GM23338 (cell line): ENCODE measurements around the gene ABL2.

Experiments used
- CREB1 ChIP-seq: fragments of 250-450 bp; sonication (Bioruptor Pico); IDR thresholded peaks from 2 replicates; pipeline ENCODE4 v1.5.0; 2020; ENCODE audit warnings: low read depth, mild to moderate bottlenecking, moderate library complexity
- EZH2 ChIP-seq: fragments of 200-600 bp; sonication (generic); IDR thresholded peaks from one replicate; pipeline ENCODE4 v1.8.0; 2017; ENCODE audit warnings: antibody characterized with exemption, mild to moderate bottlenecking, low read depth; ENCODE audit not compliant: unreplicated experiment
- EZH2phosphoT487 ChIP-seq: fragments of 200-600 bp; sonication (generic); IDR thresholded peaks from one replicate; pipeline ENCODE4 v1.8.1; 2018; ENCODE audit warnings: antibody characterized with exemption; ENCODE audit not compliant: unreplicated experiment
- JUNB ChIP-seq: IDR thresholded peaks from one replicate; pipeline ENCODE4 v1.6.1; 2016; ENCODE audit warnings: antibody characterized with exemption; ENCODE audit not compliant: unreplicated experiment
- NANOG ChIP-seq: IDR thresholded peaks from 2 replicates; pipeline ENCODE4 v1.6.1; 2016; ENCODE audit warnings: antibody characterized with exemption, borderline replicate concordance
- POLR2AphosphoS5 ChIP-seq: IDR thresholded peaks from 2 replicates; pipeline ENCODE4 v1.6.1; 2016; ENCODE audit warnings: antibody characterized with exemption, low read depth
- ZNF114 ChIP-seq: fragments of 250-450 bp; sonication (Bioruptor Pico); IDR thresholded peaks from 2 replicates; pipeline ENCODE4 v1.5.0; 2020; ENCODE audit warnings: mild to moderate bottlenecking, moderate library complexity
- ZNF331 ChIP-seq: fragments of 250-450 bp; sonication (Bioruptor Pico); IDR thresholded peaks from 2 replicates; pipeline ENCODE4 v1.5.0; 2020; ENCODE audit warnings: low read depth, mild to moderate bottlenecking, moderate library complexity
- TF ChIP-seq, protein P1 (sequence below), 2 experiments: fragments of 200-600 bp in 1 of 2; sonication (generic) in 1 of 2; conservative IDR thresholded peaks; 2 replicates each; pipeline versions ENCODE4 v1.5.1 to v1.6.1; 2016 to 2017; ENCODE audit warnings: antibody characterized with exemption in 2 of 2, low read depth in 2 of 2, mild to moderate bottlenecking in 2 of 2, moderate library complexity in 1 of 2
- TF ChIP-seq, protein P2 (sequence below): IDR thresholded peaks from one replicate; pipeline ENCODE4 v1.6.1; 2018; ENCODE audit warnings: antibody characterized with exemption; ENCODE audit not compliant: unreplicated experiment
- TF ChIP-seq, protein P3 (sequence below): IDR thresholded peaks from 2 replicates; pipeline ENCODE4 v1.6.1; 2016; ENCODE audit warnings: antibody characterized with exemption
- TF ChIP-seq, protein P4 (sequence below): fragments of 250-450 bp; sonication (Bioruptor Pico); IDR thresholded peaks from 2 replicates; pipeline ENCODE4 v1.5.0; 2020; ENCODE audit warnings: mild to moderate bottlenecking, moderate library complexity

DNA sequence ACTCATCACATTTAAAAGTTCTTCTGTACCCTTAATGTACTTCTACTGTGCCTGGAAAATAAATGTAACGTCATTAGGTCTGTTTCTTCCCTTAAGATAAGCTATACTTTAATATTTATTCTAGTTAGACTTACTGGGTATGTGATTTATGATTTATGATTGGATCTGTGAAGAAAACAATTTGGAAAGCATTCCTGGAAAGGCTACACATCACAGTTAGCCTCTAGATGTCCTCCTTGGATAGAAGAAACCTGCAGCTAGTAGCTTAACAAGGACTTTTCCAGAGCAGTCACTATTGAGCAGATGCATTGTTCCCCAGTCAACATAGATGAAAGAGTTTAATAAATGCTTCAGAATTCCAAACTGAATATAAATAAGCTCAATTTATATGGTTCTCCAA lies 22.2 kb upstream of the ABL2 start:
- TF ChIP-seq, protein P1, sequence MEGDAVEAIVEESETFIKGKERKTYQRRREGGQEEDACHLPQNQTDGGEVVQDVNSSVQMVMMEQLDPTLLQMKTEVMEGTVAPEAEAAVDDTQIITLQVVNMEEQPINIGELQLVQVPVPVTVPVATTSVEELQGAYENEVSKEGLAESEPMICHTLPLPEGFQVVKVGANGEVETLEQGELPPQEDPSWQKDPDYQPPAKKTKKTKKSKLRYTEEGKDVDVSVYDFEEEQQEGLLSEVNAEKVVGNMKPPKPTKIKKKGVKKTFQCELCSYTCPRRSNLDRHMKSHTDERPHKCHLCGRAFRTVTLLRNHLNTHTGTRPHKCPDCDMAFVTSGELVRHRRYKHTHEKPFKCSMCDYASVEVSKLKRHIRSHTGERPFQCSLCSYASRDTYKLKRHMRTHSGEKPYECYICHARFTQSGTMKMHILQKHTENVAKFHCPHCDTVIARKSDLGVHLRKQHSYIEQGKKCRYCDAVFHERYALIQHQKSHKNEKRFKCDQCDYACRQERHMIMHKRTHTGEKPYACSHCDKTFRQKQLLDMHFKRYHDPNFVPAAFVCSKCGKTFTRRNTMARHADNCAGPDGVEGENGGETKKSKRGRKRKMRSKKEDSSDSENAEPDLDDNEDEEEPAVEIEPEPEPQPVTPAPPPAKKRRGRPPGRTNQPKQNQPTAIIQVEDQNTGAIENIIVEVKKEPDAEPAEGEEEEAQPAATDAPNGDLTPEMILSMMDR (conservative IDR thresholded peaks at IDR 0.05; ENCODE audit: low read depth in 2 of 2), result peak; percentile 56 to 65
- TF ChIP-seq, protein P2, sequence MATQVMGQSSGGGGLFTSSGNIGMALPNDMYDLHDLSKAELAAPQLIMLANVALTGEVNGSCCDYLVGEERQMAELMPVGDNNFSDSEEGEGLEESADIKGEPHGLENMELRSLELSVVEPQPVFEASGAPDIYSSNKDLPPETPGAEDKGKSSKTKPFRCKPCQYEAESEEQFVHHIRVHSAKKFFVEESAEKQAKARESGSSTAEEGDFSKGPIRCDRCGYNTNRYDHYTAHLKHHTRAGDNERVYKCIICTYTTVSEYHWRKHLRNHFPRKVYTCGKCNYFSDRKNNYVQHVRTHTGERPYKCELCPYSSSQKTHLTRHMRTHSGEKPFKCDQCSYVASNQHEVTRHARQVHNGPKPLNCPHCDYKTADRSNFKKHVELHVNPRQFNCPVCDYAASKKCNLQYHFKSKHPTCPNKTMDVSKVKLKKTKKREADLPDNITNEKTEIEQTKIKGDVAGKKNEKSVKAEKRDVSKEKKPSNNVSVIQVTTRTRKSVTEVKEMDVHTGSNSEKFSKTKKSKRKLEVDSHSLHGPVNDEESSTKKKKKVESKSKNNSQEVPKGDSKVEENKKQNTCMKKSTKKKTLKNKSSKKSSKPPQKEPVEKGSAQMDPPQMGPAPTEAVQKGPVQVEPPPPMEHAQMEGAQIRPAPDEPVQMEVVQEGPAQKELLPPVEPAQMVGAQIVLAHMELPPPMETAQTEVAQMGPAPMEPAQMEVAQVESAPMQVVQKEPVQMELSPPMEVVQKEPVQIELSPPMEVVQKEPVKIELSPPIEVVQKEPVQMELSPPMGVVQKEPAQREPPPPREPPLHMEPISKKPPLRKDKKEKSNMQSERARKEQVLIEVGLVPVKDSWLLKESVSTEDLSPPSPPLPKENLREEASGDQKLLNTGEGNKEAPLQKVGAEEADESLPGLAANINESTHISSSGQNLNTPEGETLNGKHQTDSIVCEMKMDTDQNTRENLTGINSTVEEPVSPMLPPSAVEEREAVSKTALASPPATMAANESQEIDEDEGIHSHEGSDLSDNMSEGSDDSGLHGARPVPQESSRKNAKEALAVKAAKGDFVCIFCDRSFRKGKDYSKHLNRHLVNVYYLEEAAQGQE, result no peak
- TF ChIP-seq POLR2AphosphoS5 (no peak), EZH2 (no peak), EZH2phosphoT487 (no peak), ZNF331 (no peak), NANOG (no peak), ZNF114 (CRISPR knock-in tag) (no peak), JUNB (no peak), CREB1 (no peak)
- TF ChIP-seq, protein P3, sequence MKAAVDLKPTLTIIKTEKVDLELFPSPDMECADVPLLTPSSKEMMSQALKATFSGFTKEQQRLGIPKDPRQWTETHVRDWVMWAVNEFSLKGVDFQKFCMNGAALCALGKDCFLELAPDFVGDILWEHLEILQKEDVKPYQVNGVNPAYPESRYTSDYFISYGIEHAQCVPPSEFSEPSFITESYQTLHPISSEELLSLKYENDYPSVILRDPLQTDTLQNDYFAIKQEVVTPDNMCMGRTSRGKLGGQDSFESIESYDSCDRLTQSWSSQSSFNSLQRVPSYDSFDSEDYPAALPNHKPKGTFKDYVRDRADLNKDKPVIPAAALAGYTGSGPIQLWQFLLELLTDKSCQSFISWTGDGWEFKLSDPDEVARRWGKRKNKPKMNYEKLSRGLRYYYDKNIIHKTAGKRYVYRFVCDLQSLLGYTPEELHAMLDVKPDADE, result no peak
- TF ChIP-seq, protein P4, sequence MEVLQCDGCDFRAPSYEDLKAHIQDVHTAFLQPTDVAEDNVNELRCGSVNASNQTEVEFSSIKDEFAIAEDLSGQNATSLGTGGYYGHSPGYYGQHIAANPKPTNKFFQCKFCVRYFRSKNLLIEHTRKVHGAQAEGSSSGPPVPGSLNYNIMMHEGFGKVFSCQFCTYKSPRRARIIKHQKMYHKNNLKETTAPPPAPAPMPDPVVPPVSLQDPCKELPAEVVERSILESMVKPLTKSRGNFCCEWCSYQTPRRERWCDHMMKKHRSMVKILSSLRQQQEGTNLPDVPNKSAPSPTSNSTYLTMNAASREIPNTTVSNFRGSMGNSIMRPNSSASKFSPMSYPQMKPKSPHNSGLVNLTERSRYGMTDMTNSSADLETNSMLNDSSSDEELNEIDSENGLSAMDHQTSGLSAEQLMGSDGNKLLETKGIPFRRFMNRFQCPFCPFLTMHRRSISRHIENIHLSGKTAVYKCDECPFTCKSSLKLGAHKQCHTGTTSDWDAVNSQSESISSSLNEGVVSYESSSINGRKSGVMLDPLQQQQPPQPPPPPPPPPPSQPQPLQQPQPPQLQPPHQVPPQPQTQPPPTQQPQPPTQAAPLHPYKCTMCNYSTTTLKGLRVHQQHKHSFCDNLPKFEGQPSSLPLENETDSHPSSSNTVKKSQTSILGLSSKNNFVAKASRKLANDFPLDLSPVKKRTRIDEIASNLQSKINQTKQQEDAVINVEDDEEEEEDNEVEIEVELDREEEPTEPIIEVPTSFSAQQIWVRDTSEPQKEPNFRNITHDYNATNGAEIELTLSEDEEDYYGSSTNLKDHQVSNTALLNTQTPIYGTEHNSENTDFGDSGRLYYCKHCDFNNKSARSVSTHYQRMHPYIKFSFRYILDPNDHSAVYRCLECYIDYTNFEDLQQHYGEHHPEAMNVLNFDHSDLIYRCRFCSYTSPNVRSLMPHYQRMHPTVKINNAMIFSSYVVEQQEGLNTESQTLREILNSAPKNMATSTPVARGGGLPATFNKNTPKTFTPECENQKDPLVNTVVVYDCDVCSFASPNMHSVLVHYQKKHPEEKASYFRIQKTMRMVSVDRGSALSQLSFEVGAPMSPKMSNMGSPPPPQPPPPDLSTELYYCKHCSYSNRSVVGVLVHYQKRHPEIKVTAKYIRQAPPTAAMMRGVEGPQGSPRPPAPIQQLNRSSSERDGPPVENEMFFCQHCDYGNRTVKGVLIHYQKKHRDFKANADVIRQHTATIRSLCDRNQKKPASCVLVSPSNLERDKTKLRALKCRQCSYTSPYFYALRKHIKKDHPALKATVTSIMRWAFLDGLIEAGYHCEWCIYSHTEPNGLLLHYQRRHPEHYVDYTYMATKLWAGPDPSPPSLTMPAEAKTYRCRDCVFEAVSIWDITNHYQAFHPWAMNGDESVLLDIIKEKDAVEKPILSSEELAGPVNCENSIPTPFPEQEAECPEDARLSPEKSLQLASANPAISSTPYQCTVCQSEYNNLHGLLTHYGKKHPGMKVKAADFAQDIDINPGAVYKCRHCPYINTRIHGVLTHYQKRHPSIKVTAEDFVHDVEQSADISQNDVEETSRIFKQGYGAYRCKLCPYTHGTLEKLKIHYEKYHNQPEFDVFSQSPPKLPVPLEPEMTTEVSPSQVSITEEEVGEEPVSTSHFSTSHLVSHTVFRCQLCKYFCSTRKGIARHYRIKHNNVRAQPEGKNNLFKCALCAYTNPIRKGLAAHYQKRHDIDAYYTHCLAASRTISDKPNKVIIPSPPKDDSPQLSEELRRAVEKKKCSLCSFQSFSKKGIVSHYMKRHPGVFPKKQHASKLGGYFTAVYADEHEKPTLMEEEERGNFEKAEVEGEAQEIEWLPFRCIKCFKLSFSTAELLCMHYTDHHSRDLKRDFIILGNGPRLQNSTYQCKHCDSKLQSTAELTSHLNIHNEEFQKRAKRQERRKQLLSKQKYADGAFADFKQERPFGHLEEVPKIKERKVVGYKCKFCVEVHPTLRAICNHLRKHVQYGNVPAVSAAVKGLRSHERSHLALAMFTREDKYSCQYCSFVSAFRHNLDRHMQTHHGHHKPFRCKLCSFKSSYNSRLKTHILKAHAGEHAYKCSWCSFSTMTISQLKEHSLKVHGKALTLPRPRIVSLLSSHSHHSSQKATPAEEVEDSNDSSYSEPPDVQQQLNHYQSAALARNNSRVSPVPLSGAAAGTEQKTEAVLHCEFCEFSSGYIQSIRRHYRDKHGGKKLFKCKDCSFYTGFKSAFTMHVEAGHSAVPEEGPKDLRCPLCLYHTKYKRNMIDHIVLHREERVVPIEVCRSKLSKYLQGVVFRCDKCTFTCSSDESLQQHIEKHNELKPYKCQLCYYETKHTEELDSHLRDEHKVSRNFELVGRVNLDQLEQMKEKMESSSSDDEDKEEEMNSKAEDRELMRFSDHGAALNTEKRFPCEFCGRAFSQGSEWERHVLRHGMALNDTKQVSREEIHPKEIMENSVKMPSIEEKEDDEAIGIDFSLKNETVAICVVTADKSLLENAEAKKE (CRISPR knock-in tag), result no peak
